Retina (tissue), 1 donor: ENCODE data around the gene TAMALIN.

Source experiments
- DNase-seq: peaks from one replicate; pipeline ENCODE4 v3.0.0-alpha.2; 2016

The TAMALIN gene

DNA sequence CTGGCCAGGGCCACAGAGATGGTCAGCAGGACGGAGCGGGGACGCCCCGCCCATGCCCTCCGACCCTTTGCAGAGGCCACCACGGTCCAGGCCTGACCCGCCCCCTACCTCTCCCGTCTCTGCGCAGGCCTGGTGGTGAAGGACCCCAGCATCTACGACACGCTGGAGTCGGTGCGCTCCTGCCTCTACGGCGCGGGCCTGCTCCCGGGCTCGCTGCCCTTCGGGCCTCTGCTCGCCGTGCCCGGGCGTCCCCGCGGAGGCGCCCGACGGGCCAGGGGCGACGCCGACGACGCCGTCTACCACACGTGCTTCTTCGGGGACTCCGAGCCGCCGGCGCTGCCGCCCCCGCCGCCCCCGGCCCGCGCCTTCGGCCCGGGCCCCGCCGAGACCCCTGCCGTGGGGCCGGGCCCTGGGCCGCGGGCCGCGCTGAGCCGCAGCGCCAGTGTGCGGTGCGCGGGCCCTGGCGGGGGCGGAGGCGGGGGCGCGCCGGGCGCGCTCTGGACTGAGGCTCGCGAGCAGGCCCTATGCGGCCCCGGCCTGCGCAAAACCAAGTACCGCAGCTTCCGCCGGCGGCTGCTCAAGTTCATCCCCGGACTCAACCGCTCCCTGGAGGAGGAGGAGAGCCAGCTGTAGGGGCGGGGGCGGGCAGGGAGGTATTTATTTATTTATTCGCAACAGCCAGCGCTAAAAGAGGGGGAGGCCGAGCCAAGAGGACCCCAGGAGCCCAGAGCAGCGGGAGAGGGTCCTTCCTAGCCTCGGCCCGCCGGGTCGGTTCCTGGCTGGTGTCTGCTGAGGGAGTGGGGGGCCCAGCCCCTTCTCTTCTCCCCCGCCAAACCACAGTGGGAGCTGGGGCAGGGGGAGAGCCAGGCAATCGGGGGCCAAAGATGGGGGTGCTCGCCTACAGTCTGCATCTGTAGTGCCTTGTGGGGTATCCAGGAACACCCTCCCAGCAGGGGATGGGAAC, 8.1 kb downstream of the TAMALIN start:
- peak; percentile 23 for DNase-seq

DNA sequence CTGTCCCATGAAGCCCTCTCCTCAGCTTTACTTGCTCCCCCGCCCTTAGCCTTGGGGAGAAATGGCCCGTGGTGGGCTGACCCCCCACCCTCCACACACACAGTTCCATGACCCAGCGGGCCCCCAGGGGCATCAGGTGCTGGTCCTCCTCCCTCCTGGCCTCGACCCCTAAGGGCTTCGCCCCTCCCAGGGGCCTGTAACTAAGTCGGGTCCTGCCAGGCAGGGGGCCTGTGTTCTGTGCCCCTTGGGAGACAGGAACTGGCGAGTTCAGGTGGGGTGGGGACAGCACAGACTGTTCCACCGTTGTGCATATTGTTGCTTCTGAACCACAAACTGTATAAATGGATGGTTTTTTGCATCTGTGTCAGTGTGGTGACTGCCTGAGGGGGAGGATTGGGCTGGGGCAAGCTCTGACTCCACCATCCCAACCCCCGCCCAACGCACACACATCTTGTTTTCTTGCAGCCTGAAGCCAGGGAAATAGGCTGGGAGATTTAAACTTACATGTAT, 8.8 kb downstream of the TAMALIN start:
- peak; percentile 11 for DNase-seq

- no peak for DNase-seq
Observed at GRCh38 chr12:52018433-52019112, 11.8 kb downstream of the TAMALIN start.

DNA sequence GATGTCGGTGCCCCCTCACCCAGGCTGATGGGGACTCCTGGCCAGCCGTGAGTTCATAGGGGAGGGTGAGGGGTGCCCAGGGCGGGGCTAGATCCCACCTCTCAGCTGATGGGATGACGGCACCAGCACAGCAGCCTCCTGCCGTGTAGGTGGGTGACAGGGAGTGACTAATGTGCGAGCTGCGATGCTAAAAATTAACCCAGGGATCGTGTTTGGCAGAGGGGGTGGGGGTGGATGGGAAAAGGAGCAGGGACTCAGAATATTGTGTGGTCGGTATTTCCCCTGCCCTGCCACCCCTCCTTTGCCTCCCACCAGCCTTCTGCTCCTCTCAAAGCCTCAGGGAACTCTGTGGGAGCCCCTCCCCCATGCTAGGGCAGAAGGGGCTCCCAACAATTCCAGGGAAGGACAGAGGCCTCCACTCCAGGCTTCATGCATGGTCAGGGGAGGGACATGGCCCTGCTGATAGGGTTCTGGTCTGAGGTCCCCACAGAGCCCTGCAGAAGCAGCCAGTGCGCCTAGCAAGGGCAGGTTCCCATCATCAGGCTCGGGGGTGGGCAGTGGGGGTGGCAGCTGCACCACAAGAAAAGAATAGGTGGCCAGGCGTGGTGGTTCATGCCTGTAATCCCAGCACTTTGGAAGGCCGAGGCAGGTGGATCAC, 12.5 kb downstream of the TAMALIN start:
- DNase-seq: no peak

DNA sequence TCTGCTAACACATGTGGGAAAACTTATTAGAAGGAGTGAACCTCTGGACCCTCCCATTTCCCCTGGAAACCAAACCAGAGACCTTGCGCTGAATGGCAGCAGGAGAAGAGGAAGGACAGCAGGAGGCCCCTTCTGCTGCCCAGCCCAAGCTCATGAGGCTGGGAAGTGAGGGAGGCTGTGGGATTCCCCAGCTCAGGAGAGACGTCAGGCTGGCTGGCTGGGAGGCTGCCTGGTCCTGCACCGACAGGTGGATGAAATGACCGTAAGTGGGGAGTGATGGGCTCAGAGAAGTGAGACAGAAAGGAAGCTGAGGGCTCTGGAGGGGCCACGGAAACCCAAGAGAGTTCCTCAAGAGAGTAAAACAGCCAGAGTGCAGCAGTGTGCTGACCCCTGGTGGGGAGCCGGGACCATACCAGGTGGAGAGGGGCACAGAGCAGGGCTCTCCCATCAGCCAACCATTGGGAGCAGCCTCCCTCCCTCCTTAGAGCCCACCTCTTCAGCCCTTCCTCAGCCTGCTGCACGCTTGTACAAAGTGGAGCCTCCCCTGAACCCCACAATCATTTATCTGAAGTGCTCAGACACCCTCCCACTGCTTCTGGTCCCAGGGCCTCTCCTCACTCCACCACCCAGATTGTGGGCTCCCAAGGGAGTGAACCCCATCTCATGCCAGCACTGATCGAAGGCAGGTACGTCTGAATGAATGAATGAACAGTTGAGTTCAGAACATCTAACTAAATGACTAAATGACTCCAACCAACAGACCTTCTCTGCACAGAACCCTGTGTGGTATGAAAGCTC, 14.0 kb downstream of the TAMALIN start:
- DNase-seq: peak; percentile 76

GRCh38 chr12:52022841-52023181, 16.1 kb downstream of the TAMALIN start:
- no peak for DNase-seq

GRCh38 chr12:52023182-52023975, 16.6 kb downstream of the TAMALIN start:
- peak; percentile 95 for DNase-seq

GRCh38 chr12:52023976-52024688, 17.4 kb downstream of the TAMALIN start:
- DNase-seq: no peak

DNA sequence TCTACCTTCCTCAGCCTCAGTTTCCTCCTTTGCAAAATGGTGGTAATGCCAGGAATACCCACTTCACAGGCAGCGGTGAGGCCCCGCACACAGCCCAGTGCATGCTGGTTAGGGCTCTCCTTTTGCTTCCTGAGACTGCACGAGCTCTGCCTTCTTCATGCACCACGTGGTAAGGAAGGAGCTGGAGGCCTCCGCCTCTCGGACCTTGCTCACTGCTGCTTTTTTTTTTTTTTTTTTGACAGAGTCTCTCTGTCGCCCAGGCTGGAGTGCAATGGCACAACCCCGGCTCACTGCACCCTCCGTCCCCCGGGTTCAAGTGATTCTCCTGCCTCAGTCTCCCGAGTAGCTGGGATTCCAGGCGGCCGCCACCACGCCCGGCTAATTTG, 18.1 kb downstream of the TAMALIN start:
- peak; percentile 13 for DNase-seq

GRCh38 chr12:52026263-52026662, 19.5 kb downstream of the TAMALIN start:
- no peak for DNase-seq

- no peak for DNase-seq
Observed at GRCh38 chr12:52027085-52027843, 20.5 kb downstream of the TAMALIN start.

DNA sequence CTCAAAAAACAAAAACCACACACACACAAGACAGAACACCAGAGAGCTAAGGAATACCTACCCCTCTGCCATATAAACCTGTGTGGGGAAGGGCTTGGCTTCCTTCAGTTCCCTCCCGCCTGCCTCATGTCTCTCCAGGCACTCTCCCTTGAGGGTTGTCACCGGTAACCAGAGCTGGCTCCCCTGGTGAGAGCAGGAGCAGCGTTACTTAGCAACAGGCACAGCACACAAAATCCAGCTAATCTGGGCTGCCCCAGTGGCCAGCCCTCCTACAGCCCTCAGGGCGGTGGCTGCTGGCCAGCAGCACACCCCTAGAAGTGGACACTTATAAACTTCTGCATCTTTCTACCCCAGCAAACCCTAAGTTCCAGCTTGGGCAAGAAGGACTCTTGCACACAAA, 22.9 kb downstream of the TAMALIN start:
- DNase-seq: peak; percentile 77

DNA sequence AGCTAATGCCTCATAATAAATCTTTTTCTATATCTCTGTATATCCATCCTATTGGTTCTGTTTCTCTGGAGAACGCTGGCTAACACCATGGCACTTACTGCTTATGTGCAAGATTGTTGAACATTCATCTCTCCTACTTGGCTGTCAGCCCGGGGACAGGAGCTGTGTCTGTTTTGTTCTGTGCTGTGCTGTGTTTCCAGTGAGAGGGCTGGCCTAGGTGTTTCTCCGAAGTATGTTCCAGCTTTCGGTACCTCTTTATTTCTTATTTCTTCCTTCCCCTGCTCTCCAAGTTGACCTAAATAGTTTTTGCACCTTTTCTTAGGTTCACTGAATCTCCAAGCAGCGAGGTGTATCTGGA, 25.7 kb downstream of the TAMALIN start:
- no peak for DNase-seq

DNA sequence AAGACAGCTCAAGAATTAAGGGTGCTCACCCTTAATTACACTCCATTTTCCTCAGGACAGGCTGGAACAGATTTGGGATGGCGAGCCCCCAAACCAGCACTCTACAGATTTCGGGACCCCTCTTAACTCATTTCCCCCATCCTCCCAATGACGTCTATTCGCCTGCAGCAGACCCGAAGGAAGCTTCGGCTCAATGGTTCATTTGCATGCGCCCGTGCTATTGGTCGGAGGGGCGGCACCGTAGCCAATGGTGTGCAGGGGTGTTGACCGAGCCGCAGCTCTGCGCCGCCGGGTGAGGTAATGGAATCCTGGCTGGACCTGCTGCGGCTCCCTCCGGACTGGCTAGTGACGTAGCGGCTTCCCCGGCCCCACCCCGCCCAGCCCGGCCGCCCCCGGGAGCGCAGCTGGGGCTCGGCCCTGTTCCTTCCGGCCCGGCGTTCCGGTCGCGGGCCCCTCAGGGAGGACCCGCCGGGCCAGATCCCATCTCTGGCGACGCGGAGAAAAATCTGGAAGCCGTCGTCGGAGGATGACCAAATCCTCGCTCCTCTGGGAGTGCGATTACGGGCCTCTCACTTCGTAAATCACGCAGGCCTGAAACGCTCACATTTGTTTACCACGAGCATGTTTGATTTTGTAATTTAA, 26.2 kb downstream of the TAMALIN start:
- peak; percentile 91 for DNase-seq

DNA sequence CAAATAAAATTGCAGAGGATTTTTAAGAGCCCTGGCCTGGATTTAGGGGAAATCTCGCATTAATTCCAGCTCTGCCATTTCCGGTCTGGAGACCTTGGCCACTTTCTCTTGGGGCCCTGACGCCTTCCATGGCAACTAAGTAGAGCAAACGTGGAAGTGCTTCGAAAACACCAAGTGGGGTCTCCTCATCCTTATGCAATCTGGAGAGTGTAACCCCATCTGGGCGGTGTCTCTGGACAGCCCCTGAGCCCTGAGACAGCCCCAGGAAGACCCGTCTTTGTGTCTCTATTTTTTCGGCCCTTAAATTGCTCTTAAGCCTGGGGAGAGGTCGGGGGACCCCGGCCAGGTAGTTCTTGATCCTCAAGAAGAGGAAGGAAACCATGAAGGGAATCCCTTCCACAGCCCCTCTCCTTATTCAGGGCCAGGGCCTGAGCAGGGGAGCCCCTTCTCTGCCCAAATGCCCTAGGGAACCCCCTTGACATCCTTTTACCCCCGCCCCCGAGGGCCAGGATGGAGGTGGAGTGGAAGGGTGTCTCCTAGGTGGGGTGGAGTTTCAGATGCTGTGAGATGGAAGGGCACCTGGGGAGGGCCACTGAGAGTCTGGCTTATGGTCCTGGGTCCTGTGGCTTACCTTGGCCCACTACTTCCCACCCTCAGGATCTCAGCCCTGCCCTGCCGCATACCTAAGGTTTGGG, 26.8 kb downstream of the TAMALIN start:
- no peak for DNase-seq

GRCh38 chr12:52035190-52035589, 28.4 kb downstream of the TAMALIN start:
- no peak for DNase-seq

GRCh38 chr12:52035926-52036325, 29.2 kb downstream of the TAMALIN start:
- DNase-seq: no peak

DNA sequence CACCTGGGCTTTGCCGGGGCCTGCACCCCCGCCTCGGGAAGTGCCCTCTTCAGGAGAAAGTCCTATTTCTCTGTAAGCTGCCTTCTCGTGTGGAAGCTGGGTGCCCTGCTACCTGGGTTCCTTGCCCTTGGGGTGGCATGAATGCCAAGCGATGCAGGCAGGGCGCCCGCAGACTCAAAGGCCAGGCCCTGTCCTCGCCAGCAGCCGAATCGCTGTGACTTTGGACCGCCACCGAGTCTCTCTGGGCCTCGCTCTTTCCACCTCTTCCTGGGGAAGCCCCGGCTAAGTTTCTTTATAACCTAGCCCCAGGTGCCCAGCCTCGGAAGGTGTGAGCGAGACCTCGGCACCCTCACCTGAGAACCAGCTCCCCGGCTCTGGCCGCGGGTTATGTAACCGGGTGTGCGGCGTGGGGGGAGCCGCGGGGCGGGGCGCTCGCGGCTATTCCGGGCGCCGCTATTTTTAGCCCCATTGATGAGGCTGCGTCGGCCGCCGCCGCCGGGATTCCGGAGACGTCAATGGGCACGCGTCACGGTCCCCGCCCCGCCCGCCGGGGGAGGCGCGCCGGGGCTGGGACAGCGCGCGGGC, 29.9 kb downstream of the TAMALIN start:
- peak; percentile 78 for DNase-seq
